ENCODE results near the gene PDF.

GRCh38 chr16:69368866-69369265 lies 38.5 kb upstream of the PDF start:
- TF ChIP-seq CTCF (conservative IDR thresholded peaks at IDR 0.05; ENCODE audit: low read length) = no peak
- no peak for TF ChIP-seq EZH2phosphoT487 (IDR thresholded peaks at IDR 0.05; ENCODE audit: borderline replicate concordance, low read depth, low read length)

All from OCI-LY7 (cell line).